GM12878 (cell line): ENCODE data around the gene POLD1. TPM values are rescaled to one million over a fixed set of nuclear protein-coding genes. Genes with fewer than 3 reads are reported as not detected.

Source experiments
- ASH2L ChIP-seq: fragments of 300-600, 200-600 bp; sonication (generic); IDR thresholded peaks from 2 replicates; pipeline ENCODE4 v1.6.1; 2017; ENCODE audit warnings: low read depth, mild to moderate bottlenecking, borderline replicate concordance
- BRCA1 ChIP-seq: IDR thresholded peaks from 2 replicates; pipeline ENCODE4 v1.6.1; 2011; ENCODE audit warnings: low read depth, low read length, improper control_type of control experiment
- CHD1 ChIP-seq: IDR thresholded peaks from 2 replicates; pipeline ENCODE4 v1.6.1; 2012; ENCODE audit warnings: low read depth, low read length, improper control_type of control experiment
- CHD2 ChIP-seq: IDR thresholded peaks from 2 replicates; pipeline ENCODE4 v1.6.1; 2011; ENCODE audit warnings: low read depth, low read length, improper control_type of control experiment, borderline replicate concordance
- FOXK2 ChIP-seq: fragments of 450-650 bp; IDR thresholded peaks from 2 replicates; pipeline ENCODE4 v1.6.1; 2017; ENCODE audit warnings: mild to moderate bottlenecking, moderate library complexity
- IKZF1 ChIP-seq: fragments of 450-650 bp; conservative IDR thresholded peaks from 2 replicates; pipeline ENCODE4 v1.6.1; 2017; ENCODE audit warnings: antibody characterized with exemption, mild to moderate bottlenecking
- MEF2A ChIP-seq: IDR thresholded peaks from 2 replicates; pipeline ENCODE4 v1.6.1; 2011; ENCODE audit warnings: low read depth, mild to moderate bottlenecking, low read length, moderate library complexity; ENCODE audit not compliant: insufficient read depth
- MXI1 ChIP-seq: fragments of 150-350 bp; IDR thresholded peaks from 2 replicates; pipeline ENCODE4 v1.6.1; 2011; ENCODE audit warnings: low read depth, mild to moderate bottlenecking, inconsistent platforms, low read length, improper control_type of control experiment
- MYC ChIP-seq: IDR thresholded peaks from 2 replicates; pipeline ENCODE4 v1.6.1; 2011; ENCODE audit warnings: mild to moderate bottlenecking, low read length, moderate library complexity, inconsistent platforms; ENCODE audit not compliant: insufficient read depth, insufficient replicate concordance, insufficient read length, severe bottlenecking
- NRF1 ChIP-seq: conservative IDR thresholded peaks from 2 replicates; pipeline ENCODE4 v1.6.1; 2011; ENCODE audit warnings: mild to moderate bottlenecking, low read depth, low read length, improper control_type of control experiment
- SIX5 ChIP-seq: IDR thresholded peaks from 2 replicates; pipeline ENCODE4 v1.6.1; 2011; ENCODE audit warnings: mild to moderate bottlenecking, low read depth, low read length, moderate library complexity; ENCODE audit not compliant: severe bottlenecking
- SP1 ChIP-seq: IDR thresholded peaks from one replicate; pipeline ENCODE4 v1.6.1; 2011; ENCODE audit warnings: low read depth, low read length
- SREBF2 ChIP-seq: IDR thresholded peaks from 2 replicates; pipeline ENCODE4 v1.6.1; 2012; ENCODE audit warnings: mild to moderate bottlenecking, low read length
- ZNF24 ChIP-seq: fragments of 450-650 bp; IDR thresholded peaks from 2 replicates; pipeline ENCODE4 v1.6.1; 2017; ENCODE audit warnings: antibody characterized with exemption, mild to moderate bottlenecking
- ZNF592 ChIP-seq: fragments of 450-650 bp; IDR thresholded peaks from 2 replicates; pipeline ENCODE4 v1.6.1; 2017; ENCODE audit warnings: mild to moderate bottlenecking, moderate library complexity
- polyA plus RNA-seq, 11 experiments: library from polyadenylated mRNA; depleted of rRNA in 4 of 11; unstranded in 6 of 11; stranded (reverse) in 5 of 11; fragments of >200 nt; fragmentation: Nextera tagmentation in 4 of 11; fragmentation: Illumina TruSeq in 1 of 11; extraction: Ambion mirVana in 4 of 11; extraction: Trizol in 1 of 11; gene quantifications; 1 replicate in 1 of 11; 2 replicates in 10 of 11; pipeline versions ENCODE4 v1.2.1 to v1.2.3, GENCODE V29; 2011 to 2016; ENCODE audit warnings: inconsistent platforms in 2 of 11, missing spikeins in 2 of 11, low read depth in 1 of 11
- total RNA-seq, 4 experiments: library from RNA; depleted of rRNA in 3 of 4; stranded (reverse); fragments of >200 nt in 3 of 4; fragmentation: Illumina TruSeq in 1 of 4; extraction: Trizol in 1 of 4; gene quantifications; 2 replicates each; pipeline versions ENCODE4 v1.2.1 to v1.2.3, GENCODE V29; 2013 to 2021
- TF ChIP-seq, protein P1 (sequence below): fragments of 450-650 bp; IDR thresholded peaks from 2 replicates; pipeline ENCODE4 v1.6.1; 2017; ENCODE audit warnings: borderline replicate concordance
- TF ChIP-seq, protein P2 (sequence below): fragments of 450-650 bp; formaldehyde crosslinking; IDR thresholded peaks from 2 replicates; pipeline ENCODE4 v1.4.0; 2022; ENCODE audit warnings: mild to moderate bottlenecking, moderate library complexity
- TF ChIP-seq, protein P3 (sequence below): fragments of 450-650 bp; IDR thresholded peaks from 2 replicates; pipeline ENCODE4 v1.6.1; 2016; ENCODE audit warnings: mild to moderate bottlenecking, moderate library complexity, borderline replicate concordance

POLD1 gene
- total and polyA plus RNA-seq, 10 of the 15 experiments (the other 5 are each of a cell fraction or from before 2014, with no cell fraction given): 0.76 to 165 (median 63.4) TPM

GRCh38 chr19:50341091-50341564, 43.0 kb upstream of the POLD1 start (continued):
- TF ChIP-seq MYC: no peak
- TF ChIP-seq NRF1: no peak
- TF ChIP-seq, protein P1, sequence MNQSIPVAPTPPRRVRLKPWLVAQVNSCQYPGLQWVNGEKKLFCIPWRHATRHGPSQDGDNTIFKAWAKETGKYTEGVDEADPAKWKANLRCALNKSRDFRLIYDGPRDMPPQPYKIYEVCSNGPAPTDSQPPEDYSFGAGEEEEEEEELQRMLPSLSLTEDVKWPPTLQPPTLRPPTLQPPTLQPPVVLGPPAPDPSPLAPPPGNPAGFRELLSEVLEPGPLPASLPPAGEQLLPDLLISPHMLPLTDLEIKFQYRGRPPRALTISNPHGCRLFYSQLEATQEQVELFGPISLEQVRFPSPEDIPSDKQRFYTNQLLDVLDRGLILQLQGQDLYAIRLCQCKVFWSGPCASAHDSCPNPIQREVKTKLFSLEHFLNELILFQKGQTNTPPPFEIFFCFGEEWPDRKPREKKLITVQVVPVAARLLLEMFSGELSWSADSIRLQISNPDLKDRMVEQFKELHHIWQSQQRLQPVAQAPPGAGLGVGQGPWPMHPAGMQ: no peak
- TF ChIP-seq SP1: no peak
- TF ChIP-seq ASH2L: no peak
- TF ChIP-seq, protein P2, sequence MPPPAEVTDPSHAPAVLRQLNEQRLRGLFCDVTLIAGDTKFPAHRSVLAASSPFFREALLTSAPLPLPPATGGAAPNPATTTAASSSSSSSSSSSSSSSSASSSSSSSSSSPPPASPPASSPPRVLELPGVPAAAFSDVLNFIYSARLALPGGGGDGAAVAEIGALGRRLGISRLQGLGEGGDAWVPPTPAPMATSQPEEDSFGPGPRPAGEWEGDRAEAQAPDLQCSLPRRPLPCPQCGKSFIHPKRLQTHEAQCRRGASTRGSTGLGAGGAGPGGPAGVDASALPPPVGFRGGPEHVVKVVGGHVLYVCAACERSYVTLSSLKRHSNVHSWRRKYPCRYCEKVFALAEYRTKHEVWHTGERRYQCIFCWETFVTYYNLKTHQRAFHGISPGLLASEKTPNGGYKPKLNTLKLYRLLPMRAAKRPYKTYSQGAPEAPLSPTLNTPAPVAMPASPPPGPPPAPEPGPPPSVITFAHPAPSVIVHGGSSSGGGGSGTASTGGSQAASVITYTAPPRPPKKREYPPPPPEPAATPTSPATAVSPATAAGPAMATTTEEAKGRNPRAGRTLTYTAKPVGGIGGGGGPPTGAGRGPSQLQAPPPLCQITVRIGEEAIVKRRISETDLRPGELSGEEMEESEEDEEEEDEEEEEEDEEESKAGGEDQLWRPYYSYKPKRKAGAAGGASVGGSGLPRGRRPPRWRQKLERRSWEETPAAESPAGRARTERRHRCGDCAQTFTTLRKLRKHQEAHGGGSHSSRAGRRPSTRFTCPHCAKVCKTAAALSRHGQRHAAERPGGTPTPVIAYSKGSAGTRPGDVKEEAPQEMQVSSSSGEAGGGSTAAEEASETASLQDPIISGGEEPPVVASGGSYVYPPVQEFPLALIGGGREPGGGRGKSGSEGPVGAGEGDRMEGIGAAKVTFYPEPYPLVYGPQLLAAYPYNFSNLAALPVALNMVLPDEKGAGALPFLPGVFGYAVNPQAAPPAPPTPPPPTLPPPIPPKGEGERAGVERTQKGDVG (CRISPR knock-in tag): no peak
- TF ChIP-seq CHD2: 0 out of 2 replicates have a peak, but pooled peaks have one; percentile 45
- TF ChIP-seq MEF2A: peak; percentile 77; the same call in 1 of the 2 replicates
- TF ChIP-seq ZNF592: no peak
- TF ChIP-seq MXI1: no peak
- no peak for TF ChIP-seq FOXK2
- TF ChIP-seq IKZF1: peak; percentile 60
- no peak for TF ChIP-seq SIX5
- TF ChIP-seq, protein P3, sequence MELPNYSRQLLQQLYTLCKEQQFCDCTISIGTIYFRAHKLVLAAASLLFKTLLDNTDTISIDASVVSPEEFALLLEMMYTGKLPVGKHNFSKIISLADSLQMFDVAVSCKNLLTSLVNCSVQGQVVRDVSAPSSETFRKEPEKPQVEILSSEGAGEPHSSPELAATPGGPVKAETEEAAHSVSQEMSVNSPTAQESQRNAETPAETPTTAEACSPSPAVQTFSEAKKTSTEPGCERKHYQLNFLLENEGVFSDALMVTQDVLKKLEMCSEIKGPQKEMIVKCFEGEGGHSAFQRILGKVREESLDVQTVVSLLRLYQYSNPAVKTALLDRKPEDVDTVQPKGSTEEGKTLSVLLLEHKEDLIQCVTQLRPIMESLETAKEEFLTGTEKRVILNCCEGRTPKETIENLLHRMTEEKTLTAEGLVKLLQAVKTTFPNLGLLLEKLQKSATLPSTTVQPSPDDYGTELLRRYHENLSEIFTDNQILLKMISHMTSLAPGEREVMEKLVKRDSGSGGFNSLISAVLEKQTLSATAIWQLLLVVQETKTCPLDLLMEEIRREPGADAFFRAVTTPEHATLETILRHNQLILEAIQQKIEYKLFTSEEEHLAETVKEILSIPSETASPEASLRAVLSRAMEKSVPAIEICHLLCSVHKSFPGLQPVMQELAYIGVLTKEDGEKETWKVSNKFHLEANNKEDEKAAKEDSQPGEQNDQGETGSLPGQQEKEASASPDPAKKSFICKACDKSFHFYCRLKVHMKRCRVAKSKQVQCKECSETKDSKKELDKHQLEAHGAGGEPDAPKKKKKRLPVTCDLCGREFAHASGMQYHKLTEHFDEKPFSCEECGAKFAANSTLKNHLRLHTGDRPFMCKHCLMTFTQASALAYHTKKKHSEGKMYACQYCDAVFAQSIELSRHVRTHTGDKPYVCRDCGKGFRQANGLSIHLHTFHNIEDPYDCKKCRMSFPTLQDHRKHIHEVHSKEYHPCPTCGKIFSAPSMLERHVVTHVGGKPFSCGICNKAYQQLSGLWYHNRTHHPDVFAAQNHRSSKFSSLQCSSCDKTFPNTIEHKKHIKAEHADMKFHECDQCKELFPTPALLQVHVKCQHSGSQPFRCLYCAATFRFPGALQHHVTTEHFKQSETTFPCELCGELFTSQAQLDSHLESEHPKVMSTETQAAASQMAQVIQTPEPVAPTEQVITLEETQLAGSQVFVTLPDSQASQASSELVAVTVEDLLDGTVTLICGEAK: peak; percentile 88; the same call in 1 of the 2 replicates
- TF ChIP-seq CHD1: no peak
- no peak for TF ChIP-seq ZNF24
- TF ChIP-seq SREBF2: no peak
- TF ChIP-seq BRCA1: no peak
